ENCODE measurements around the gene RHBDF2.

GRCh38 chr17:76479515-76480060, 21.6 kb downstream of the RHBDF2 start:
- no peak for TF ChIP-seq CTCF (IDR thresholded peaks at IDR 0.05)
- no peak for TF ChIP-seq POLR2A (IDR thresholded peaks at IDR 0.05)

Data from uterus (tissue), 2 donors.